NOMO-1 treated with DMSO at 0.1 percent for 48 hours (cell line): ENCODE results near the gene REEP1.

Experiments used
- DNase-seq: peaks from one replicate; lab custom pipeline; 2025; ENCODE audit not compliant: unreplicated experiment; lab: John Stamatoyannopoulos, UW

The REEP1 gene

GRCh38 chr2:86337244-86337835 is at the start of gene REEP1:
TSS of gene REEP1 (minus strand) at chr2:86337626. CDS start at chr2:86337510, 116 bp downstream.
- no peak for DNase-seq

- no peak for DNase-seq
These were observed 46.4 kb upstream of the REEP1 start for GRCh38 chr2:86383844-86384243.

- DNase-seq = no peak
These were observed 45.3 kb upstream of the REEP1 start for GRCh38 chr2:86382698-86383097.

- no peak for DNase-seq
These were observed 44.7 kb upstream of the REEP1 start for GRCh38 chr2:86382108-86382507.

- DNase-seq = no peak
These were observed 41.0 kb upstream of the REEP1 start for GRCh38 chr2:86378469-86378868.

GRCh38 chr2:86375623-86376022 is 38.2 kb upstream of the REEP1 start:
- no peak for DNase-seq

- no peak for DNase-seq
These were observed 35.4 kb upstream of the REEP1 start for GRCh38 chr2:86372641-86373502.

- no peak for DNase-seq
These were observed 34.7 kb upstream of the REEP1 start for GRCh38 chr2:86372133-86372532.

GRCh38 chr2:86371527-86371926 is 34.1 kb upstream of the REEP1 start:
- no peak for DNase-seq

GRCh38 chr2:86370579-86370978 is 33.2 kb upstream of the REEP1 start:
- DNase-seq = no peak

GRCh38 chr2:86368161-86368824 is 30.9 kb upstream of the REEP1 start:
- peak; percentile 65 for DNase-seq

GRCh38 chr2:86367499-86367777 is 30.0 kb upstream of the REEP1 start:
- no peak for DNase-seq

GRCh38 chr2:86366651-86367498 is 29.4 kb upstream of the REEP1 start:
- DNase-seq = no peak

- no peak for DNase-seq
These were observed 27.5 kb upstream of the REEP1 start for GRCh38 chr2:86364894-86365293.

- no peak for DNase-seq
These were observed 23.4 kb upstream of the REEP1 start for GRCh38 chr2:86360776-86361175.

GRCh38 chr2:86358957-86359356 is 21.5 kb upstream of the REEP1 start:
- DNase-seq = peak; percentile 85

GRCh38 chr2:86357392-86357963 is 20.1 kb upstream of the REEP1 start:
- no peak for DNase-seq

- DNase-seq = no peak
These were observed 15.3 kb upstream of the REEP1 start for GRCh38 chr2:86352727-86353221.

GRCh38 chr2:86352137-86352726 is 14.8 kb upstream of the REEP1 start:
- no peak for DNase-seq

- DNase-seq = no peak
These were observed 13.3 kb upstream of the REEP1 start for GRCh38 chr2:86350751-86351150.
